ENCODE results near the gene SNX18. TPM values are rescaled to one million over a fixed set of nuclear protein-coding genes. Genes with fewer than 3 reads are reported as not detected.

The SNX18 gene
- polyA plus RNA-seq, 1 donor (not counting 4 experiments of a cell fraction or from before 2014, with no cell fraction given) = 7.4 TPM

GRCh38 chr5:54541823-54542783 is 24.5 kb downstream of the SNX18 start:
- no peaks in the 10 kb centered on the region for H3K36me3 ChIP-seq (ENCODE audit: control insufficient read depth in 2 of 2, extremely low read depth in 1 of 2, insufficient read depth in 2 of 2, low read length in 2 of 2)
- H4K20me1 ChIP-seq (ENCODE audit: control insufficient read depth, extremely low read depth, insufficient read depth, low read length) = no peaks in the 10 kb centered on the region
- H3K27me3 ChIP-seq (ENCODE audit: control insufficient read depth, extremely low read depth, insufficient read depth, low read length) = no peaks in the 10 kb centered on the region
- no peaks in the 10 kb centered on the region for H3K9me3 ChIP-seq (ENCODE audit: control insufficient read depth, low read depth, low read length)
- no peak for FAIRE-seq
- no peaks in the 10 kb centered on the region for H3K9me1 ChIP-seq (ENCODE audit: control insufficient read depth, extremely low read depth, insufficient read depth, low read length)
- dilution Hi-C loops (cut with MboI; ENCODE audit: extremely low pct_ligation_motif_present, low sequenced_read_pairs) = no loop called here
- H2AFZ ChIP-seq (ENCODE audit: control insufficient read depth, low read length) = no peak overlapping the region
- no peak for DNase-seq (ENCODE audit: low read depth, low spot score)
- no peak overlapping the region for H3K9ac ChIP-seq (ENCODE audit: control insufficient read depth, extremely low read depth, insufficient read depth, low read length)
- no peak overlapping the region for H3K4me2 ChIP-seq (ENCODE audit: control insufficient read depth, extremely low read depth, insufficient read depth, low read depth, low read length)
- H3K4me3 ChIP-seq (ENCODE audit: control insufficient read depth in 2 of 3, extremely low read depth in 1 of 3, insufficient read depth in 2 of 3, low read depth in 1 of 3, low read length in 3 of 3) = no peak overlapping the region
- TF ChIP-seq CTCF (optimal IDR thresholded peaks at IDR 0.05 in 1 of 3, IDR thresholded peaks at IDR 0.05 in 1 of 3, conservative IDR thresholded peaks at IDR 0.05 in 1 of 3; ENCODE audit: extremely low read depth in 1 of 3, insufficient read depth in 2 of 3, low read length in 3 of 3) (no peak), EZH2 (IDR thresholded peaks at IDR 0.05; ENCODE audit: low read length) (no peak)
- H3K79me2 ChIP-seq (ENCODE audit: control insufficient read depth, insufficient read depth, low read length) = peaks cover 3% of the 10 kb centered on the region
- H3K27ac ChIP-seq (ENCODE audit: control insufficient read depth, insufficient read depth, low read length) = no peak overlapping the region
- no peaks in the 10 kb centered on the region for H3K4me1 ChIP-seq (ENCODE audit: control insufficient read depth, extremely low read depth, insufficient read depth, low read length)

GRCh38 chr5:54544044-54544443 is 26.5 kb downstream of the SNX18 start:
- no peak overlapping the region for H3K4me3 ChIP-seq (ENCODE audit: control insufficient read depth in 2 of 3, extremely low read depth in 1 of 3, insufficient read depth in 2 of 3, low read depth in 1 of 3, low read length in 3 of 3)
- no peak overlapping the region for H3K9ac ChIP-seq (ENCODE audit: control insufficient read depth, extremely low read depth, insufficient read depth, low read length)
- H3K27ac ChIP-seq (ENCODE audit: control insufficient read depth, insufficient read depth, low read length) = no peak overlapping the region
- H3K4me2 ChIP-seq (ENCODE audit: control insufficient read depth, extremely low read depth, insufficient read depth, low read depth, low read length) = no peak overlapping the region
- FAIRE-seq = no peak
- H3K4me1 ChIP-seq (ENCODE audit: control insufficient read depth, extremely low read depth, insufficient read depth, low read length) = no peaks in the 10 kb centered on the region
- no peak overlapping the region for H2AFZ ChIP-seq (ENCODE audit: control insufficient read depth, low read length)
- H4K20me1 ChIP-seq (ENCODE audit: control insufficient read depth, extremely low read depth, insufficient read depth, low read length) = no peaks in the 10 kb centered on the region
- no peaks in the 10 kb centered on the region for H3K36me3 ChIP-seq (ENCODE audit: control insufficient read depth in 2 of 2, extremely low read depth in 1 of 2, insufficient read depth in 2 of 2, low read length in 2 of 2)
- DNase-seq (ENCODE audit: low read depth, low spot score) = no peak
- no peaks in the 10 kb centered on the region for H3K9me3 ChIP-seq (ENCODE audit: control insufficient read depth, low read depth, low read length)
- dilution Hi-C loops (cut with MboI; ENCODE audit: extremely low pct_ligation_motif_present, low sequenced_read_pairs) = no loop called here
- H3K9me1 ChIP-seq (ENCODE audit: control insufficient read depth, extremely low read depth, insufficient read depth, low read length) = no peaks in the 10 kb centered on the region
- TF ChIP-seq CTCF (optimal IDR thresholded peaks at IDR 0.05 in 1 of 3, IDR thresholded peaks at IDR 0.05 in 1 of 3, conservative IDR thresholded peaks at IDR 0.05 in 1 of 3; ENCODE audit: extremely low read depth in 1 of 3, insufficient read depth in 2 of 3, low read length in 3 of 3) = no peak
- no peak for TF ChIP-seq EZH2 (IDR thresholded peaks at IDR 0.05; ENCODE audit: low read length)
- peaks cover 3% of the 10 kb centered on the region for H3K79me2 ChIP-seq (ENCODE audit: control insufficient read depth, insufficient read depth, low read length)
- no peaks in the 10 kb centered on the region for H3K27me3 ChIP-seq (ENCODE audit: control insufficient read depth, extremely low read depth, insufficient read depth, low read length)

Measured in keratinocyte (primary cell).